Upper lobe of right lung (tissue), 1 donor: ENCODE results near the gene EFCAB11. TPM values are rescaled to one million over a fixed set of nuclear protein-coding genes. Genes with fewer than 3 reads are reported as not detected.

Experiments
- ATAC-seq: fragments of 200-7000 bp; cut with Tn5 transposase; one replicate; pipeline ENCODE4 v1.9.1; 2020; ENCODE audit warnings: mild to moderate bottlenecking, moderate library complexity
- DNase-seq: peaks from one replicate; pipeline ENCODE4 v3.0.0-alpha.2; 2020
- H3K27ac ChIP-seq: fragments of 200-600 bp; one replicate; pipeline ENCODE4 v1.8.0; 2022
- H3K27me3 ChIP-seq: fragments of 200-600 bp; one replicate; pipeline ENCODE4 v1.8.0; 2022; ENCODE audit warnings: mild to moderate bottlenecking
- H3K36me3 ChIP-seq: fragments of 200-600 bp; one replicate; pipeline ENCODE4 v1.8.0; 2022
- H3K4me1 ChIP-seq: fragments of 200-600 bp; one replicate; pipeline ENCODE4 v1.8.0; 2022
- H3K4me3 ChIP-seq: fragments of 200-600 bp; one replicate; pipeline ENCODE4 v1.8.0; 2022; ENCODE audit warnings: mild to moderate bottlenecking
- H3K9me3 ChIP-seq: fragments of 200-600 bp; one replicate; pipeline ENCODE4 v1.8.0; 2022
- CTCF ChIP-seq: fragments of 200-600 bp; IDR thresholded peaks from one replicate; pipeline ENCODE4 v1.8.0; 2022; ENCODE audit warnings: antibody characterized with exemption
- intact Hi-C: fragments of 100-400 bp; cut with DNase I; formaldehyde crosslinking; loops from one replicate; pipeline ENCODE4 v1.11.0; 2022
- total RNA-seq: library from RNA; stranded (reverse); fragmentation: NEBNext Ultra II Directional; extraction: Animal tissue kit (Norgen Biotek cat#: 25700); gene quantifications from one replicate; pipeline ENCODE4 v1.2.1, GENCODE V29; 2021
- donor health status: DM: no; HTN: yes; CAD: no; lungs with severe emphysema.

Gene EFCAB11
- total RNA-seq, 1 donor from 2014 or later: 4.0 TPM

- H3K4me1 ChIP-seq: no peaks in the 10 kb centered on the region
- intact Hi-C loops: no loop called here
- H3K36me3 ChIP-seq: no peaks in the 10 kb centered on the region
- ATAC-seq: no peak
- no peak for TF ChIP-seq CTCF
- H3K9me3 ChIP-seq: no peaks in the 10 kb centered on the region
- no peak overlapping the region for H3K4me3 ChIP-seq
- DNase-seq: no peak
- no peak overlapping the region for H3K27ac ChIP-seq
- H3K27me3 ChIP-seq: no peaks in the 10 kb centered on the region
These were observed 89.4 kb downstream of the EFCAB11 start for GRCh38 chr14:89865153-89865552.

- Histone ChIP-seq H3K36me3 (no peaks in the 10 kb centered on the region), H3K9me3 (no peaks in the 10 kb centered on the region), H3K27ac (no peak overlapping the region), H3K4me1 (no peaks in the 10 kb centered on the region), H3K27me3 (no peaks in the 10 kb centered on the region), H3K4me3 (no peak overlapping the region)
- intact Hi-C loops: no loop called here
- no peak for TF ChIP-seq CTCF
- DNase-seq (no peak), ATAC-seq (no peak)
These were observed 91.7 kb downstream of the EFCAB11 start for GRCh38 chr14:89862856-89863255.

GRCh38 chr14:89861630-89862029 is 92.9 kb downstream of the EFCAB11 start:
- no peaks in the 10 kb centered on the region for H3K36me3 ChIP-seq
- H3K9me3 ChIP-seq: no peaks in the 10 kb centered on the region
- intact Hi-C loops: no loop called here

GRCh38 chr14:89858089-89858488 is 96.4 kb downstream of the EFCAB11 start:
- Histone ChIP-seq H3K4me3 (no peak overlapping the region), H3K36me3 (no peaks in the 10 kb centered on the region), H3K4me1 (no peaks in the 10 kb centered on the region), H3K27ac (no peak overlapping the region), H3K27me3 (no peaks in the 10 kb centered on the region), H3K9me3 (no peaks in the 10 kb centered on the region)
- TF ChIP-seq CTCF: no peak
- intact Hi-C loops: no loop called here
- ATAC-seq (no peak), DNase-seq (no peak)

More at GRCh38 chr14:89861630-89862029, 92.9 kb downstream of the EFCAB11 start:
- no peak overlapping the region for H3K4me3 ChIP-seq
- H3K4me1 ChIP-seq: no peaks in the 10 kb centered on the region
- H3K27me3 ChIP-seq: no peaks in the 10 kb centered on the region
- DNase-seq: no peak
- ATAC-seq: no peak
- TF ChIP-seq CTCF: no peak
- no peak overlapping the region for H3K27ac ChIP-seq

- DNase-seq (no peak), ATAC-seq (no peak)
- no peak for TF ChIP-seq CTCF
- no peaks in the 10 kb centered on the region for H3K4me1 ChIP-seq
- H3K27me3 ChIP-seq: no peaks in the 10 kb centered on the region
- no peaks in the 10 kb centered on the region for H3K36me3 ChIP-seq
- no peaks in the 10 kb centered on the region for H3K9me3 ChIP-seq
- no peak overlapping the region for H3K27ac ChIP-seq
- intact Hi-C loops: no loop called here
- no peak overlapping the region for H3K4me3 ChIP-seq
These were observed 97.6 kb downstream of the EFCAB11 start for GRCh38 chr14:89856871-89857345.
